ENCODE data around the gene EMC1. TPM values are rescaled to one million over a fixed set of nuclear protein-coding genes. Genes with fewer than 3 reads are reported as not detected.

EMC1 gene
- total and polyA plus RNA-seq, 5 donors from 2014 or later, result 17.3 to 28.4 (median 19.5) TPM

Other genes with a start within 250 kb of the EMC1 start
- 173 TPM for gene UBR4, start 41.3 kb downstream of the EMC1 start, total RNA-seq
- 10 to 100 TPM in 3 of 4 donors, 1 to 10 TPM in 1; 9.9 to 17.2 (median 12.2) TPM for gene UBR4, start 41.3 kb downstream of the EMC1 start, polyA plus RNA-seq
- gene MRTO4, start 281 bp upstream of the EMC1 start, total RNA-seq, result 9.9 TPM
- 10 to 100 TPM; 20.1 to 22.4 (median 20.9) TPM for gene MRTO4, start 281 bp upstream of the EMC1 start, polyA plus RNA-seq
- gene AKR7A3, start 37.2 kb upstream of the EMC1 start, total RNA-seq, result 0.99 TPM
- gene AKR7A3, start 37.2 kb upstream of the EMC1 start, polyA plus RNA-seq, result under 1 TPM in 1 of 4 donors, not detected in 3; 0.25 TPM
- gene AKR7A2, start 60.6 kb upstream of the EMC1 start, total RNA-seq, result 20.5 TPM
- 100 to 1,000 TPM; 107 to 133 (median 115) TPM for gene AKR7A2, start 60.6 kb upstream of the EMC1 start, polyA plus RNA-seq
- gene SLC66A1, start 60.8 kb upstream of the EMC1 start, total RNA-seq, result 3.2 TPM
- 1 to 10 TPM; 3.7 to 8.7 (median 5.8) TPM for gene SLC66A1, start 60.8 kb upstream of the EMC1 start, polyA plus RNA-seq
- gene CAPZB, start 234.0 kb upstream of the EMC1 start, total RNA-seq, result 372 TPM
- 100 to 1,000 TPM; 384 to 588 (median 518) TPM for gene CAPZB, start 234.0 kb upstream of the EMC1 start, polyA plus RNA-seq

All from CD4-positive, CD25-positive, alpha-beta regulatory T cell (primary cell).